Caco-2 (cell line): ENCODE results near the gene COX7A2. TPM values are rescaled to one million over a fixed set of nuclear protein-coding genes. Genes with fewer than 3 reads are reported as not detected.

ENCODE experiments used
- BruUV-seq: library from RNA; stranded (reverse); fragments of 400-500 nt; replicated peaks from 2 replicates; lab custom pipeline; 2021; lab: Mats Ljungman, UMichigan
- CTCF ChIA-PET: fragments of 300-600 bp; sonication (Branson Sonifier 250); formaldehyde crosslinking; loops from one replicate; lab custom pipeline; 2022; ENCODE audit warnings: antibody characterized with exemption; lab: Charles Lee
- POLR2A ChIA-PET: fragments of 300-600 bp; sonication (Branson Sonifier 250); formaldehyde crosslinking; loops from one replicate; lab custom pipeline; 2022; ENCODE audit warnings: antibody characterized with exemption; lab: Charles Lee
- DNase-seq, 2 experiments: peaks; one replicate each; pipeline versions ENCODE4 v3.0.0 to v3.0.0-alpha.2; 2020 to 2022
- H3K27me3 ChIP-seq: replicated peaks from 2 replicates; pipeline ENCODE4 v1.6.0; 2011; ENCODE audit warnings: low read length; ENCODE audit not compliant: control insufficient read depth, insufficient read depth
- H3K36me3 ChIP-seq: 2 replicates; pipeline ENCODE4 v1.5.1; 2011; ENCODE audit warnings: low read length; ENCODE audit not compliant: control insufficient read depth, insufficient read depth
- H3K4me1 ChIP-seq: fragments of 250-450 bp; sonication (Bioruptor Pico); 2 replicates; pipeline ENCODE4 v1.5.1; 2020; ENCODE audit warnings: mild to moderate bottlenecking
- H3K4me3 ChIP-seq: 2 replicates; pipeline ENCODE4 v1.5.1; 2011; ENCODE audit warnings: low read depth, mild to moderate bottlenecking, control low read depth, low read length
- H3K9me3 ChIP-seq: fragments of 250-450 bp; sonication (Bioruptor Pico); 2 replicates; pipeline ENCODE4 v1.5.1; 2020; ENCODE audit warnings: mild to moderate bottlenecking, moderate library complexity
- H3K27ac Mint-ChIP-seq: one replicate; pipeline ENCODE4 v1.8.0; 2022; ENCODE audit warnings: mixed read lengths; ENCODE audit not compliant: unreplicated experiment
- H3K27me3 Mint-ChIP-seq: one replicate; pipeline ENCODE4 v1.8.0; 2022; ENCODE audit warnings: mixed read lengths; ENCODE audit not compliant: insufficient read depth, unreplicated experiment
- H3K36me3 Mint-ChIP-seq: one replicate; pipeline ENCODE4 v1.8.0; 2022; ENCODE audit warnings: mild to moderate bottlenecking, mixed read lengths; ENCODE audit not compliant: insufficient read depth, unreplicated experiment
- H3K4me1 Mint-ChIP-seq: one replicate; pipeline ENCODE4 v1.8.0; 2022; ENCODE audit warnings: low read depth, mixed read lengths; ENCODE audit not compliant: unreplicated experiment
- H3K4me3 Mint-ChIP-seq: one replicate; pipeline ENCODE4 v1.8.0; 2022; ENCODE audit warnings: mild to moderate bottlenecking, moderate library complexity, mixed read lengths; ENCODE audit not compliant: unreplicated experiment
- H3K9me3 Mint-ChIP-seq: one replicate; pipeline ENCODE4 v1.8.0; 2022; ENCODE audit warnings: mixed read lengths; ENCODE audit not compliant: unreplicated experiment
- CTCF ChIP-seq, 2 experiments: fragments of 200-600 bp in 1 of 2; IDR thresholded peaks; 1 replicate in 1 of 2; 2 replicates in 1 of 2; pipeline versions ENCODE4 v1.5.1 to v1.8.0; 2011 to 2022; ENCODE audit warnings: antibody characterized with exemption in 1 of 2, control low read depth in 1 of 2, inconsistent platforms in 1 of 2, low read depth in 1 of 2, low read length in 1 of 2, mild to moderate bottlenecking in 1 of 2, moderate library complexity in 1 of 2; ENCODE audit not compliant: insufficient read depth in 1 of 2, severe bottlenecking in 1 of 2, unreplicated experiment in 1 of 2
- intact Hi-C: fragments of 100-400 bp; cut with micrococcal nuclease; formaldehyde crosslinking; loops from one replicate; pipeline ENCODE4 v1.10.0; 2022; ENCODE audit not compliant: unreplicated experiment
- total RNA-seq: library from RNA; stranded (reverse); gene quantifications from 2 replicates; pipeline ENCODE4 v1.2.3, GENCODE V29; 2022

The COX7A2 gene
- total RNA-seq, 1 experiment from 2014 or later: 381 TPM

- POLR2A ChIA-PET: no interaction called here
- H3K36me3 Mint-ChIP-seq: peaks cover 6% of the 10 kb centered on the region
These were observed 28.7 kb upstream of the COX7A2 start for GRCh38 chr6:75272145-75272840.

GRCh38 chr6:75268988-75269354 is 25.4 kb upstream of the COX7A2 start:
- Histone ChIP-seq H3K4me1 (peaks cover 4% of the 10 kb centered on the region; the same call in 1 of the 2 replicates), H3K36me3 (no peaks in the 10 kb centered on the region; the same call in 1 of the 2 replicates), H3K9me3 (0 out of 2 replicates have a peak, but pooled peaks cover 4% of the 10 kb centered on the region), H3K27me3 (no peaks in the 10 kb centered on the region), H3K4me3 (no peak overlapping the region)
- TF ChIP-seq CTCF (IDR thresholded peaks at IDR 0.05; ENCODE audit: insufficient read depth in 1 of 2, low read depth in 1 of 2, low read length in 1 of 2, severe bottlenecking in 1 of 2, unreplicated experiment in 1 of 2): no peak
- H3K27ac Mint-ChIP-seq: no peak overlapping the region
- DNase-seq: no peak
- H3K9me3 Mint-ChIP-seq: no peaks in the 10 kb centered on the region
- intact Hi-C loops: no loop called here
- H3K4me3 Mint-ChIP-seq: no peak overlapping the region
- no peaks in the 10 kb centered on the region for H3K27me3 Mint-ChIP-seq
- no TSS peak for BruUV-seq
- POLR2A ChIA-PET: no interaction called here
- peaks cover 6% of the 10 kb centered on the region for H3K36me3 Mint-ChIP-seq
- H3K4me1 Mint-ChIP-seq: no peaks in the 10 kb centered on the region
- CTCF ChIA-PET: no interaction called here

More at GRCh38 chr6:75272145-75272840, 28.7 kb upstream of the COX7A2 start:
- intact Hi-C loops: no loop called here
- Histone ChIP-seq H3K9me3 (0 out of 2 replicates have a peak, but pooled peaks cover 5% of the 10 kb centered on the region), H3K27me3 (no peaks in the 10 kb centered on the region), H3K4me1 (peaks cover 4% of the 10 kb centered on the region; the same call in 1 of the 2 replicates), H3K4me3 (no peak overlapping the region), H3K36me3 (no peaks in the 10 kb centered on the region; the same call in none of the 2 replicates)
- Mint-ChIP-seq H3K4me3 (no peak overlapping the region), H3K27me3 (no peaks in the 10 kb centered on the region), H3K9me3 (no peaks in the 10 kb centered on the region), H3K4me1 (no peaks in the 10 kb centered on the region), H3K27ac (no peak overlapping the region)
- no peak for TF ChIP-seq CTCF (IDR thresholded peaks at IDR 0.05; ENCODE audit: insufficient read depth in 1 of 2, low read depth in 1 of 2, low read length in 1 of 2, severe bottlenecking in 1 of 2, unreplicated experiment in 1 of 2)
- CTCF ChIA-PET: no interaction called here
- DNase-seq: peak in 1 of 2 experiments; percentile 34
- no TSS peak for BruUV-seq

- Mint-ChIP-seq H3K27me3 (no peaks in the 10 kb centered on the region), H3K4me3 (no peak overlapping the region), H3K27ac (no peak overlapping the region), H3K36me3 (peaks cover 6% of the 10 kb centered on the region), H3K4me1 (no peaks in the 10 kb centered on the region), H3K9me3 (no peaks in the 10 kb centered on the region)
- intact Hi-C loops: no loop called here
- TF ChIP-seq CTCF (IDR thresholded peaks at IDR 0.05; ENCODE audit: insufficient read depth in 1 of 2, low read depth in 1 of 2, low read length in 1 of 2, severe bottlenecking in 1 of 2, unreplicated experiment in 1 of 2): no peak
- BruUV-seq: no TSS peak
- peaks cover 4% of the 10 kb centered on the region; the same call in 1 of the 2 replicates for H3K4me1 ChIP-seq
- POLR2A ChIA-PET: no interaction called here
- DNase-seq: no peak
- CTCF ChIA-PET: interaction anchor here (0.8 to 1.2 kb wide), 2 partner anchors 29 to 237 kb away, joined by 3 read pairs; no protein-coding TSS in a partner anchor
- no peaks in the 10 kb centered on the region; the same call in 1 of the 2 replicates for H3K36me3 ChIP-seq
- no peaks in the 10 kb centered on the region for H3K9me3 ChIP-seq
- no peaks in the 10 kb centered on the region for H3K27me3 ChIP-seq
- no peak overlapping the region for H3K4me3 ChIP-seq
These were observed 24.8 kb upstream of the COX7A2 start for GRCh38 chr6:75268121-75268987.
